ENCODE results near the gene KRTAP23-1. TPM values are rescaled to one million over a fixed set of nuclear protein-coding genes. Genes with fewer than 3 reads are reported as not detected.

KRTAP23-1 gene, protein sequence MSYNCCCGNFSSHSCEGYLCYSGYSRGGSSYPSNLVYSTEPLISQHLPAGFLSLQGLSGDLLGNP
- not detected for total RNA-seq
- polyA plus RNA-seq = not detected
- long read RNA-seq, donor 1 = 0 reads
- long read RNA-seq, donor 2 = 0 reads
- long read RNA-seq, donor 3 = 0 reads

DNA sequence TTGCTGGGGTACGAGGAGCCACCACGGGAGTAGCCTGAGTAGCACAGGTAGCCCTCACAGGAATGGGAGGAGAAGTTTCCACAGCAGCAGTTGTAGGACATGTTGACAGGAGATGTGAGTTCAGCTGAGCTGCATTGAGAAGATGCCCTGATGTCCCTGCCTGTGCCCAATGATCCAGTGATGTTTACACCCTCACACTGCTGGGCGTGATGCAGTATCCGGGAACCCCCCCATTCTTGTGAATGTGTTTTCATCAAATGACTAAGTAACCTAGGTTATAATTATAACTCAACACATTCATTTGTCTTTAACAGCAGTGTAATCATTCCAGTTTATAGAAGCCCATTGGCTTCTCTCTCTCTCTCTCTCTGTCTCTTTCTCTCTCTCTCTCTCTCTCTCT is at the start of gene KRTAP23-1:
Gene KRTAP23-1, minus strand, starts transcription at position 101 of the 400 bp plus-strand sequence. Its CDS starts 0 bp downstream, at position 101.
- WGBS, 3 donors = 89 to 93% (median 90%) methylated on average over 4 of the region's 4 CpGs
- H3K27ac ChIP-seq = no peak within 1 kb of the TSS
- no peaks in the 10 kb centered on the region for H3K27me3 ChIP-seq
- no peaks in the 10 kb centered on the region for H3K9me3 ChIP-seq
- intact Hi-C loops (cut with DNase I) = no loop called here
- no peak for DNase-seq
- no peaks in the 10 kb centered on the region for H3K36me3 ChIP-seq
- H3K4me1 ChIP-seq (ENCODE audit: insufficient read depth) = no peaks in the 10 kb centered on the region
- no peak within 1 kb of the TSS for H3K4me3 ChIP-seq
- TF ChIP-seq EP300 (IDR thresholded peaks at IDR 0.05) = no peak

DNA sequence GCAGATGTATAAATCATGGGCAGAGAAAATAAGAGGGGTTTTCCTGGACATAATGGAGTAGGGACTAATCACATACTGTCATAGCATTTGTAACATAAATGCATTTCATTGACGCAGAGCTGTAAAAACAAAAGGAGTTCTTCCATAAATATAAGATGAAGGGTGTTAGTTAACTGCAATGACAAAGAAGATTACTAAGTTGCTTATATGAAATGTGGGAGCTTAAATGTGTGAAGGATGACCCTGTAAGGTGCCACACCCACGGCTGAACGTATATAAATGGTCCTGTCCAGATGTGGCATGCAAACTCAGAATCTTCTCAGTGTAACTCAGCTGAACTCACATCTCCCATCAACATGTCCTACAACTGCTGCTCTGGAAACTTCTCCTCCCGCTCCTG is 47.3 kb upstream of the KRTAP23-1 start, which contains the start of gene KRTAP13-1:
Gene KRTAP13-1, plus strand, starts transcription at position 301 of the 400 bp plus-strand sequence. Its CDS starts 56 bp downstream, at position 357.
- no peaks in the 10 kb centered on the region for H3K27me3 ChIP-seq
- H3K4me3 ChIP-seq = no peak within 1 kb of the TSS
- DNase-seq = no peak
- intact Hi-C loops (cut with DNase I) = no loop called here
- 39 to 60% (median 44%) methylated on average over 4 of the region's 4 CpGs for WGBS, 3 donors
- no peaks in the 10 kb centered on the region for H3K36me3 ChIP-seq
- TF ChIP-seq POLR2A (IDR thresholded peaks at IDR 0.05) (no peak), EP300 (IDR thresholded peaks at IDR 0.05) (no peak)
- TF ChIP-seq, protein P1, sequence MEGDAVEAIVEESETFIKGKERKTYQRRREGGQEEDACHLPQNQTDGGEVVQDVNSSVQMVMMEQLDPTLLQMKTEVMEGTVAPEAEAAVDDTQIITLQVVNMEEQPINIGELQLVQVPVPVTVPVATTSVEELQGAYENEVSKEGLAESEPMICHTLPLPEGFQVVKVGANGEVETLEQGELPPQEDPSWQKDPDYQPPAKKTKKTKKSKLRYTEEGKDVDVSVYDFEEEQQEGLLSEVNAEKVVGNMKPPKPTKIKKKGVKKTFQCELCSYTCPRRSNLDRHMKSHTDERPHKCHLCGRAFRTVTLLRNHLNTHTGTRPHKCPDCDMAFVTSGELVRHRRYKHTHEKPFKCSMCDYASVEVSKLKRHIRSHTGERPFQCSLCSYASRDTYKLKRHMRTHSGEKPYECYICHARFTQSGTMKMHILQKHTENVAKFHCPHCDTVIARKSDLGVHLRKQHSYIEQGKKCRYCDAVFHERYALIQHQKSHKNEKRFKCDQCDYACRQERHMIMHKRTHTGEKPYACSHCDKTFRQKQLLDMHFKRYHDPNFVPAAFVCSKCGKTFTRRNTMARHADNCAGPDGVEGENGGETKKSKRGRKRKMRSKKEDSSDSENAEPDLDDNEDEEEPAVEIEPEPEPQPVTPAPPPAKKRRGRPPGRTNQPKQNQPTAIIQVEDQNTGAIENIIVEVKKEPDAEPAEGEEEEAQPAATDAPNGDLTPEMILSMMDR (IDR thresholded peaks at IDR 0.05) = no peak
- no peak within 1 kb of the TSS for H3K27ac ChIP-seq
- no peaks in the 10 kb centered on the region for H3K9me3 ChIP-seq
- H3K4me1 ChIP-seq (ENCODE audit: insufficient read depth) = no peaks in the 10 kb centered on the region

DNA sequence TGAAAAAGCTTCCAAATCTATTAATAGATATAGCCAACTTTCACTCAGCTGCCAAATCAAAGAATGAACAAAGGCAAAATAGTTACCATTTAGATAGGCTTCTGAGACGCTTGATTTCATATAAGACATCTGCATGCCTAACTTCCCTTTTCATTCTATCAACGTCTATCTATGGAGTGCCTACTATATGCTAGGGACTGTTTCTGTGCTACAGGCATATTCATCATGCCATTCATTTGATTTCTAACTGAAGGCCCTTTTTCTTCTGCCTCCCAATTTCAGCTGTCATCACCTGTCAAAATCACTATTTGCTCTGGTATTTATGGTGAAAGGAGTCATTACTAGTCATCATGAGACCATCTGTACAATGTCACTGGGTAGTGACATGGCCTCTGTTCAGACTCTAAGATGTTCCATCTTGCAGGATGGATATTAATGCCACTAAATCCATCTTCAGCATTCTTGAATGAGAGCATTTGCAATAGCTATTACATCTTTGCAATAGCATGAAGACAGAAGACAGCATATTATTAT is 43.2 kb upstream of the KRTAP23-1 start:
- intact Hi-C loops (cut with DNase I) = no loop called here
- no peaks in the 10 kb centered on the region for H3K9me3 ChIP-seq
- DNase-seq = no peak
- no peaks in the 10 kb centered on the region for H3K4me1 ChIP-seq (ENCODE audit: insufficient read depth)
- H3K27me3 ChIP-seq = no peaks in the 10 kb centered on the region
- H3K4me3 ChIP-seq = no peak overlapping the region
- 51 to 78% (median 56%) methylated on average over 2 of the region's 2 CpGs for WGBS, 3 donors
- H3K36me3 ChIP-seq = no peaks in the 10 kb centered on the region
- no peak overlapping the region for H3K27ac ChIP-seq
- TF ChIP-seq POLR2A (IDR thresholded peaks at IDR 0.05) (no peak), EP300 (IDR thresholded peaks at IDR 0.05) (no peak)
- TF ChIP-seq, protein P1 (IDR thresholded peaks at IDR 0.05) = no peak

DNA sequence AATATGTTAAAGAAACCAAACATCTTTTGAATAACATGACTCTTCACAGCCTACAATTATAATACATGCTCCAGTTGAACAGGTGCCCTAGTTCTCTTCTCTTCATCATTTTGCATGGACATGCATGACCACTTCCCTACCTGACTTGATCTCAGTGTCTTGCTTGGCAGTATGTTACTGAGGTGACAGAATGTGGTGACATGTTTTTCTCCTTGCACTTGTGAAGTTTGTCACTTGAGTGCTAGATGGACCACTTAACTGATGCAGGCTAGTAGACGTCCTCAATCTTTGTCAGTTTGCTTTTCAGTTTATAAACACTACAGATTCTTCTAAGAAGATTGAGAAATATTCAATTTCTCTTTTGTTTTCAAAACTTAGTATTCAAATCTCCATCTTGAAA is 33.8 kb upstream of the KRTAP23-1 start:
- TF ChIP-seq EP300 (IDR thresholded peaks at IDR 0.05) = no peak
- TF ChIP-seq, protein P1 (IDR thresholded peaks at IDR 0.05) = no peak
- TF ChIP-seq POLR2A (IDR thresholded peaks at IDR 0.05) = no peak
- Histone ChIP-seq H3K27ac (no peak overlapping the region), H3K9me3 (no peaks in the 10 kb centered on the region), H3K36me3 (no peaks in the 10 kb centered on the region), H3K4me1 (ENCODE audit: insufficient read depth) (no peaks in the 10 kb centered on the region), H3K4me3 (no peak overlapping the region), H3K27me3 (no peaks in the 10 kb centered on the region)
- DNase-seq = no peak
- intact Hi-C loops (cut with DNase I) = no loop called here
- WGBS, 3 donors = 28 to 32% (median 31%) methylated on average over 1 of the region's 1 CpG

DNA sequence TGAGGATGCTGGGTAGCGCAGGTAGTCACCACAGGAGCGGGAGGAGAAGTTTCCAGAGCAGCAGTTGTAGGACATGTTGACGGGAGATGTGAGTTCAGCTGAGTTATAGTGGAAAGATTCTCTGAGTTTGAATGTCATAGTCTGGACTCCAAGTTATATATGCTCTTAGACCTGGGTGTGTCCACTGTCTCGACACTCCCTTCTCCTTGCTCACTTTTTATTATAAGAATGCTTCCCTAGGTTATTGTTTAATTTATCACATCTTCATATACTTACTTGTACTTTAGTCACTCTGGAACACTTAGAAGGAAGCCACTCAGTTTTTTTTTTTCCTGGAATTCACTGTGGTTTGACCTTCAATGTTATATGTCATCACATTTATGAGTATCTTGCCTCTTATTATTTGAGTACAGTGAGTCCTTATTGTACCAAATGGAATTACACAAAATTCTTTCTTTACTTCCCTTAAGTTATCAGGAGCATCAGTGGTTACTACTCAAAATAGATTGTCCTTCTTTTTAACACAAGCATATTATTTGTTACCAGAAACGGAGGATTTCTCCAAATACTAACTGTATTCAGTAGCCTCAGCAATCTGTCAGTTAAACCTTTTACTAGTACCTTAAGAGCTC is 23.8 kb upstream of the KRTAP23-1 start, which contains the start of gene KRTAP13-2:
Gene KRTAP13-2, minus strand, starts transcription at position 133 of the 632 bp plus-strand sequence. Its CDS starts 58 bp downstream, at position 75.
- intact Hi-C loops (cut with DNase I) = no loop called here
- WGBS, 3 donors = 80 to 89% (median 85%) methylated on average over 5 of the region's 5 CpGs
- no peak for DNase-seq
- no peak within 1 kb of the TSS for H3K27ac ChIP-seq
- no peaks in the 10 kb centered on the region for H3K4me1 ChIP-seq (ENCODE audit: insufficient read depth)
- TF ChIP-seq EP300 (IDR thresholded peaks at IDR 0.05) (no peak), POLR2A (IDR thresholded peaks at IDR 0.05) (no peak)
- TF ChIP-seq, protein P1 (IDR thresholded peaks at IDR 0.05) = no peak
- H3K27me3 ChIP-seq = no peaks in the 10 kb centered on the region
- H3K9me3 ChIP-seq = no peaks in the 10 kb centered on the region
- H3K4me3 ChIP-seq = no peak within 1 kb of the TSS
- H3K36me3 ChIP-seq = no peaks in the 10 kb centered on the region
